GM13977 (cell line): ENCODE measurements around the gene PHF21B.

ENCODE experiments used
- DNase-seq: peaks from one replicate; pipeline ENCODE4 v3.0.0; 2012; ENCODE audit warnings: low spot score
- CTCF ChIP-seq: IDR thresholded peaks from 2 replicates; pipeline ENCODE4 v1.5.1; 2012; ENCODE audit warnings: mild to moderate bottlenecking, control low read depth; ENCODE audit not compliant: insufficient read depth; ENCODE audit errors: extremely low read depth, missing control alignments
- in situ Hi-C: fragments of 300-500 bp; cut with MboI; formaldehyde crosslinking; loops from one replicate; pipeline ENCODE4 v1.12.0; 2022; ENCODE audit warnings: low sequenced_read_pairs, low pct_unique_long_range_greater_than_20kb, mixed read lengths, inconsistent platforms; ENCODE audit not compliant: unreplicated experiment

Gene PHF21B

GRCh38 chr22:44999687-45000086 lies 10.1 kb downstream of the PHF21B start:
- no peak for DNase-seq
- no peak for TF ChIP-seq CTCF
- in situ Hi-C loops = no loop called here

- DNase-seq = no peak
- in situ Hi-C loops = no loop called here
- TF ChIP-seq CTCF = no peak
These were observed 10.6 kb downstream of the PHF21B start for GRCh38 chr22:44999231-44999630.

- TF ChIP-seq CTCF = no peak
- DNase-seq = no peak
- in situ Hi-C loops = no loop called here
These were observed 11.5 kb downstream of the PHF21B start for GRCh38 chr22:44998296-44998695.

GRCh38 chr22:44997060-44997459 lies 12.7 kb downstream of the PHF21B start:
- no peak for TF ChIP-seq CTCF
- in situ Hi-C loops = no loop called here

GRCh38 chr22:44996648-44997047 lies 13.2 kb downstream of the PHF21B start:
- TF ChIP-seq CTCF = no peak
- no peak for DNase-seq
- in situ Hi-C loops = no loop called here

More at GRCh38 chr22:44997060-44997459, 12.7 kb downstream of the PHF21B start:
- DNase-seq = no peak

- DNase-seq = no peak
- TF ChIP-seq CTCF = no peak
- in situ Hi-C loops = no loop called here
These were observed 13.7 kb downstream of the PHF21B start for GRCh38 chr22:44996120-44996519.

- in situ Hi-C loops = no loop called here
These were observed 14.1 kb downstream of the PHF21B start for GRCh38 chr22:44995715-44996114.

More at GRCh38 chr22:44995715-44996114, 14.1 kb downstream of the PHF21B start:
- no peak for TF ChIP-seq CTCF
- DNase-seq = no peak
